K562 (cell line): ENCODE data around the gene RUNDC1. TPM values are rescaled to one million over a fixed set of nuclear protein-coding genes. Genes with fewer than 3 reads are reported as not detected.

Experiments
- ATAC-seq: fragments of 200-7000 bp; cut with Tn5 transposase; 3 replicates; pipeline ENCODE4 v1.9.1; 2020; ENCODE audit warnings: moderate library complexity
- BruUV-seq: library from RNA; stranded (reverse); fragments of 400-500 nt; replicated peaks from 2 replicates; lab custom pipeline; 2021; lab: Mats Ljungman, UMichigan
- CTCF ChIA-PET: fragments of 300-600 bp; formaldehyde crosslinking; extraction: SDS; loops from one replicate; lab custom pipeline; 2021; ENCODE audit warnings: low intra/inter-chr PET ratio; lab: Yijun Ruan, JAX
- POLR2A ChIA-PET: fragments of 300-600, 350-650 bp; sonication (Branson Sonifier 250); formaldehyde crosslinking; extraction: SDS; loops from one replicate; lab custom pipeline; 2021; ENCODE audit warnings: antibody characterized with exemption, inconsistent platforms; lab: Yijun Ruan, JAX
- DNase-seq, 4 experiments: peaks; one replicate each; pipeline versions ENCODE4 v3.0.0 to v3.0.0-alpha.2; 2011 to 2018; ENCODE audit warnings: low spot score in 3 of 4, mixed read lengths in 3 of 4; ENCODE audit errors: extremely low read depth in 1 of 4
- FAIRE-seq: peaks from 2 replicates; lab custom pipeline; 2011; peaks lifted over from hg19 to GRCh38; lab: Jason Lieb, UNC
- H2AFZ ChIP-seq: 2 replicates; pipeline ENCODE4 v1.6.0; 2011; ENCODE audit warnings: low read depth, low read length, control low read depth, inconsistent platforms
- H3K27ac ChIP-seq: fragments of 200-600 bp; 3 replicates; pipeline ENCODE4 v1.8.0; 2011; ENCODE audit warnings: low read depth, mild to moderate bottlenecking, control low read depth, inconsistent platforms, low read length, moderate library complexity, mixed read lengths; ENCODE audit errors: extremely low read depth
- H3K27me3 ChIP-seq, 2 experiments: fragments of 300-600 bp in 1 of 2; 2 replicates in 1 of 2; 3 replicates in 1 of 2; pipeline versions ENCODE4 v1.6.0 to v1.8.0; 2011; ENCODE audit warnings: inconsistent platforms in 2 of 2, low read length in 2 of 2, mild to moderate bottlenecking in 1 of 2, mixed read lengths in 1 of 2, moderate library complexity in 1 of 2; ENCODE audit not compliant: control insufficient read depth in 2 of 2, insufficient read depth in 2 of 2
- H3K36me3 ChIP-seq: fragments of 300-600 bp; 3 replicates; pipeline ENCODE4 v1.8.0; 2011; ENCODE audit warnings: mild to moderate bottlenecking, low read length, inconsistent platforms; ENCODE audit not compliant: control insufficient read depth, insufficient read depth
- H3K4me1 ChIP-seq, 2 experiments: fragments of 200-600 bp in 1 of 2; replicated peaks in 1 of 2; 2 replicates in 1 of 2; 3 replicates in 1 of 2; pipeline versions ENCODE4 v1.5.1 to v1.8.0; 2011; ENCODE audit warnings: inconsistent platforms in 2 of 2, low read length in 2 of 2, mild to moderate bottlenecking in 1 of 2, mixed read lengths in 1 of 2, moderate library complexity in 1 of 2; ENCODE audit not compliant: control insufficient read depth in 2 of 2, insufficient read depth in 2 of 2
- H3K4me2 ChIP-seq: 2 replicates; pipeline ENCODE4 v1.6.1; 2011; ENCODE audit warnings: low read length, control low read depth, inconsistent platforms, mixed read lengths; ENCODE audit not compliant: insufficient read depth
- H3K4me3 ChIP-seq: fragments of 200-600 bp; sonication (generic), shearing (Covaris generic); 2 replicates; pipeline ENCODE4 v1.5.1; 2016; ENCODE audit warnings: control low read depth, inconsistent platforms
- H3K79me2 ChIP-seq: fragments of 200-600 bp; 3 replicates; pipeline ENCODE4 v1.8.0; 2011; ENCODE audit warnings: low read length, inconsistent platforms; ENCODE audit not compliant: control insufficient read depth, insufficient read depth
- H3K9ac ChIP-seq, 2 experiments: 2 replicates each; pipeline versions ENCODE4 v1.6.0 to v1.6.1; 2011; ENCODE audit warnings: low read depth in 2 of 2, low read length in 2 of 2, control low read depth in 1 of 2, inconsistent platforms in 1 of 2, mild to moderate bottlenecking in 1 of 2, mixed read lengths in 1 of 2; ENCODE audit not compliant: insufficient read depth in 1 of 2
- H3K9me1 ChIP-seq: one replicate; pipeline ENCODE4 v1.6.0; 2011; ENCODE audit warnings: inconsistent platforms, mild to moderate bottlenecking, low read length, moderate library complexity; ENCODE audit not compliant: control insufficient read depth, insufficient read depth
- H3K9me3 ChIP-seq: replicated peaks from 2 replicates; pipeline ENCODE4 v1.5.1; 2011; ENCODE audit warnings: low read depth, low read length, inconsistent platforms; ENCODE audit not compliant: control insufficient read depth, insufficient read depth
- H4K20me1 ChIP-seq: replicated peaks from 2 replicates; pipeline ENCODE4 v1.6.1; 2011; ENCODE audit warnings: low read length, inconsistent platforms, mixed read lengths; ENCODE audit not compliant: control insufficient read depth, insufficient read depth
- BRD4 ChIP-seq: fragments of 200-600 bp; sonication (generic); IDR thresholded peaks from 2 replicates; pipeline ENCODE4 v1.6.1; 2017; ENCODE audit warnings: inconsistent platforms
- EP300 ChIP-seq: IDR thresholded peaks from 2 replicates; pipeline ENCODE4 v1.6.1; 2012; ENCODE audit warnings: low read length, improper control_type of control experiment
- HIVEP1 ChIP-seq: fragments of 250-450 bp; sonication (Bioruptor Pico); IDR thresholded peaks from 2 replicates; pipeline ENCODE4 v1.4.0; 2020; ENCODE audit warnings: mild to moderate bottlenecking
- LCOR ChIP-seq: sonication (generic); formaldehyde crosslinking; IDR thresholded peaks from 2 replicates; pipeline ENCODE4 v1.8.0; 2022; ENCODE audit warnings: mild to moderate bottlenecking, missing genetic modification reagents
- NELFE ChIP-seq: IDR thresholded peaks from 2 replicates; pipeline ENCODE4 v1.6.1; 2011; ENCODE audit warnings: mild to moderate bottlenecking; ENCODE audit not compliant: insufficient read depth, insufficient read length
- RCOR1 ChIP-seq, 2 experiments: IDR thresholded peaks; 2 replicates each; pipeline ENCODE4 v1.6.1; 2012; ENCODE audit warnings: low read depth in 2 of 2, low read length in 2 of 2, borderline replicate concordance in 1 of 2, improper control_type of control experiment in 1 of 2
- SIX5 ChIP-seq, 2 experiments: IDR thresholded peaks; 2 replicates each; pipeline ENCODE4 v1.6.1; 2011; ENCODE audit warnings: low read length in 2 of 2, borderline replicate concordance in 1 of 2, low read depth in 1 of 2, mild to moderate bottlenecking in 1 of 2, moderate library complexity in 1 of 2; ENCODE audit not compliant: insufficient read depth in 1 of 2
- SMC3 ChIP-seq: conservative IDR thresholded peaks from 2 replicates; pipeline ENCODE4 v1.6.1; 2011; ENCODE audit warnings: low read depth, low read length, improper control_type of control experiment; ENCODE audit not compliant: insufficient read depth
- SRF ChIP-seq, 2 experiments: fragments of 250-450, 450-650 bp in 1 of 2; sonication (Bioruptor Pico) in 1 of 2; sonication (generic) in 1 of 2; formaldehyde crosslinking; IDR thresholded peaks; 2 replicates each; pipeline versions ENCODE4 v1.5.0 to v1.5.1; 2020 to 2022; ENCODE audit warnings: mild to moderate bottlenecking in 1 of 2, missing genetic modification reagents in 1 of 2
- STAG1 ChIP-seq: sonication (generic); formaldehyde crosslinking; IDR thresholded peaks from 2 replicates; pipeline ENCODE4 v1.5.0; 2020; ENCODE audit warnings: missing genetic modification reagents, borderline replicate concordance
- ZEB2 ChIP-seq: fragments of 450-650 bp; IDR thresholded peaks from 2 replicates; pipeline ENCODE4 v1.6.1; 2016
- ZNF224 ChIP-seq: sonication (generic); formaldehyde crosslinking; IDR thresholded peaks from 2 replicates; pipeline ENCODE4 v1.8.0; 2022; ENCODE audit warnings: mild to moderate bottlenecking, missing genetic modification reagents
- ZNF384 ChIP-seq: IDR thresholded peaks from 2 replicates; pipeline ENCODE4 v1.6.1; 2012; ENCODE audit warnings: low read depth, low read length, improper control_type of control experiment
- WGBS: fragments of 100-300 bp; shearing (Covaris generic); methylation state at CpG from one replicate; pipeline ENCODE4 v1.1.6; 2016; ENCODE audit warnings: low coverage, mixed read lengths; ENCODE audit not compliant: insufficient coverage; ENCODE audit errors: missing lambda C conversion rate; 5-methylcytosine and 5-hydroxymethylcytosine counted together
- in situ Hi-C: fragments of 300-500 bp; cut with MboI; formaldehyde crosslinking; loops from 4 replicates; pipeline ENCODE4 v1.15.0; 2018; ENCODE audit warnings: inconsistent platforms, mixed read lengths
- intact Hi-C: fragments of 100-400 bp; cut with micrococcal nuclease; formaldehyde crosslinking; loops from 2 replicates; pipeline ENCODE4 v1.14.2; 2022
- polyA plus RNA-seq, 8 experiments: library from polyadenylated mRNA; depleted of rRNA in 4 of 8; stranded (reverse) in 5 of 8; unstranded in 3 of 8; fragments of >200 nt; fragmentation: Nextera tagmentation in 2 of 8; fragmentation: Illumina TruSeq in 1 of 8; extraction: Ambion mirVana in 2 of 8; extraction: Trizol in 1 of 8; gene quantifications; 2 replicates each; pipeline versions ENCODE4 v1.2.1 to v1.2.3, GENCODE V29; 2011 to 2014; ENCODE audit warnings: inconsistent platforms in 1 of 8, missing spikeins in 1 of 8
- total RNA-seq, 7 experiments: library from RNA; depleted of rRNA in 6 of 7; stranded (reverse); fragments of >200 nt in 6 of 7; fragmentation: Illumina TruSeq in 2 of 7; extraction: Trizol in 2 of 7; gene quantifications; 2 replicates each; pipeline versions ENCODE4 v1.2.1 to v1.2.3, GENCODE V29; 2011 to 2021; ENCODE audit warnings: low replicate concordance in 1 of 7
- TF ChIP-seq, protein P1 (sequence below): fragments of 450-650 bp; IDR thresholded peaks from 2 replicates; pipeline ENCODE4 v1.6.1; 2018; ENCODE audit not compliant: partially characterized antibody

Gene RUNDC1
- total and polyA plus RNA-seq, 9 of the 15 experiments (the other 6 are each of a cell fraction or from before 2014, with no cell fraction given): 3.4 to 12.6 (median 9.4) TPM

DNA sequence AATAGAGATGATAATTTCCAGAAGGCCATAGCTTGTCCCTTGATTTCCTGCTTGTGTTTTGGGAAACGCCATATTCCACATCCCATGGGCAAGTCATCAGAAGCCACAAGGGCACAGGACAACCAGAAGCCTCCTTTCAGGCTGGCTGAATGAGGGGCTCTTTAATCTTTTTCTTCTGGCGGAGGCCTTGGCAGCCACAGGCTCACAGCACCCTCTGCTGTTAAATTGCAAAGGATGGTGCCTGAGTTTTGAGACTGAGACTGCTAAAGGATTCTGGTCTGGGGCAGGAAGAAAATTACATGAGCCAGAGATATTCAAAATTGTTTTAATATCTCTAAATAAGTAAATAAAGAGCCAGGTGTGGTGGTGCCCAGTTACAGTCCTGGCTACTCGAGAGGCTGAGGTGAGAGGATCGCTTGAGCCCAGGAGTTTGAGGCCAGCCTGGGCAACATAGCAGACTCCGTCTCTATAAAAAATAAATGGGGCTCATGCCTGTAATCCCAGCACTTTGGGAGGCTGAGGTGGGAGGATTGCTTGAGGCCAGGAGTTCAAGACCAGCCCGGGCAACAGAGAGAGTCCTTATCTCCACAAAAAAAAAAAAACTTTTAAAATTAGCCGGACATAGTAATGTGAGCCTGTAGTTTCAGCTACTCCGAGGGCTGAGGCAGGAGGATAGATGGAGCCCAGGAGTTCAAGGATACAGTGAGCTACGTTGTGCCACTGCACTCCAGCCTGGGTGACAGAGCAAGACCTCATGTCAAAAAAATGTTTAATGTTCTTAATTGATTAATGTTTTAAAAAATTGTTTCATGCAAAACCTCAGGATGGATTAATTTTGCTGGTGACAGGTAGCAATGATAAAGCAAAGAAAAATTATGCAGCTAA is 42.4 kb upstream of the RUNDC1 start:
- H3K4me1 ChIP-seq: no peaks in the 10 kb centered on the region
- no peaks in the 10 kb centered on the region for H3K9me1 ChIP-seq
- H2AFZ ChIP-seq: no peak overlapping the region
- CTCF ChIA-PET: interaction anchor here (0.5 to 3.0 kb wide), 6 partner anchors 59 to 975 kb away, joined by 3 to 37 read pairs (median 4); partner anchors contain the start of genes AOC2, ATP6V0A1 and RPL27
- 16% methylated on average over 9 of the region's 9 CpGs for WGBS
- ATAC-seq (peak; percentile 96), FAIRE-seq (peak; percentile 76), DNase-seq (peak; percentile 54 to 73 (median 60))
- in situ Hi-C loops (loop anchor here (5.0 to 10.0 kb wide), 2 partner anchors 96 to 213 kb away; partner anchors contain the start of gene AOC2), intact Hi-C loops (loop anchor here (1.0 to 5.0 kb wide), 3 partner anchors 59 to 216 kb away; partner anchors contain the start of gene RPL27)
- no peak overlapping the region for H3K9ac ChIP-seq
- no peak overlapping the region for H3K4me2 ChIP-seq
- H3K79me2 ChIP-seq: no peaks in the 10 kb centered on the region
- H3K36me3 ChIP-seq: no peaks in the 10 kb centered on the region
- no peaks in the 10 kb centered on the region for H3K9me3 ChIP-seq
- POLR2A ChIA-PET: interaction anchor here (0.6 to 1.9 kb wide), 8 partner anchors 9 to 133 kb away, joined by 3 to 5 read pairs (median 4); no protein-coding TSS in a partner anchor
- H3K4me3 ChIP-seq: no peak overlapping the region
- H4K20me1 ChIP-seq: no peaks in the 10 kb centered on the region
- no TSS peak for BruUV-seq
- no peaks in the 10 kb centered on the region for H3K27me3 ChIP-seq
- no peak overlapping the region for H3K27ac ChIP-seq
- TF ChIP-seq BRD4 (no peak), RCOR1 (IDR thresholded peaks at IDR 0.05; ENCODE audit: borderline replicate concordance in 1 of 2, low read depth in 2 of 2, low read length in 2 of 2) (peak in 1 of 2 experiments; percentile 49; a peak in 1 of 4 replicates), HIVEP1 (no peak), STAG1 (peak; percentile 60; the same call in 1 of the 2 replicates), EP300 (0 out of 2 replicates have a peak, but pooled peaks have one; percentile 9), SMC3 (peak; percentile 88), NELFE (no peak), ZEB2 (no peak), SIX5 (IDR thresholded peaks at IDR 0.05; ENCODE audit: borderline replicate concordance in 1 of 2, insufficient read depth in 1 of 2, low read depth in 1 of 2, low read length in 2 of 2) (no peak), ZNF224 (CRISPR knock-in tag) (no peak), LCOR (no peak), ZNF384 (peak; percentile 45; the same call in 1 of the 2 replicates), SRF (CRISPR knock-in tag; IDR thresholded peaks at IDR 0.05) (no peak)
- TF ChIP-seq, protein P1, sequence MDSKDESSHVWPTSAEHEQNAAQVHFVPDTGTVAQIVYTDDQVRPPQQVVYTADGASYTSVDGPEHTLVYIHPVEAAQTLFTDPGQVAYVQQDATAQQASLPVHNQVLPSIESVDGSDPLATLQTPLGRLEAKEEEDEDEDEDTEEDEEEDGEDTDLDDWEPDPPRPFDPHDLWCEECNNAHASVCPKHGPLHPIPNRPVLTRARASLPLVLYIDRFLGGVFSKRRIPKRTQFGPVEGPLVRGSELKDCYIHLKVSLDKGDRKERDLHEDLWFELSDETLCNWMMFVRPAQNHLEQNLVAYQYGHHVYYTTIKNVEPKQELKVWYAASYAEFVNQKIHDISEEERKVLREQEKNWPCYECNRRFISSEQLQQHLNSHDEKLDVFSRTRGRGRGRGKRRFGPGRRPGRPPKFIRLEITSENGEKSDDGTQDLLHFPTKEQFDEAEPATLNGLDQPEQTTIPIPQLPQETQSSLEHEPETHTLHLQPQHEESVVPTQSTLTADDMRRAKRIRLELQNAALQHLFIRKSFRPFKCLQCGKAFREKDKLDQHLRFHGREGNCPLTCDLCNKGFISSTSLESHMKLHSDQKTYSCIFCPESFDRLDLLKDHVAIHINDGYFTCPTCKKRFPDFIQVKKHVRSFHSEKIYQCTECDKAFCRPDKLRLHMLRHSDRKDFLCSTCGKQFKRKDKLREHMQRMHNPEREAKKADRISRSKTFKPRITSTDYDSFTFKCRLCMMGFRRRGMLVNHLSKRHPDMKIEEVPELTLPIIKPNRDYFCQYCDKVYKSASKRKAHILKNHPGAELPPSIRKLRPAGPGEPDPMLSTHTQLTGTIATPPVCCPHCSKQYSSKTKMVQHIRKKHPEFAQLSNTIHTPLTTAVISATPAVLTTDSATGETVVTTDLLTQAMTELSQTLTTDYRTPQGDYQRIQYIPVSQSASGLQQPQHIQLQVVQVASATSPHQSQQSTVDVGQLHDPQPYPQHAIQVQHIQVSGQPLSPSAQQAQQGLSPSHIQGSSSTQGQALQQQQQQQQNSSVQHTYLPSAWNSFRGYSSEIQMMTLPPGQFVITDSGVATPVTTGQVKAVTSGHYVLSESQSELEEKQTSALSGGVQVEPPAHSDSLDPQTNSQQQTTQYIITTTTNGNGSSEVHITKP: no peak
